HAP-1 (cell line): ENCODE data around the gene SP110.
"Not testable (repeated sequence)": the region's sequence is repeated elsewhere in the genome, so short reads cannot be mapped to it uniquely, and the experiment has no call there.

Experiments
- DNase-seq, 2 experiments: peaks; one replicate each; pipeline ENCODE4 v3.0.0-alpha.2; 2016 to 2020; ENCODE audit warnings: low spot score in 2 of 2
- H3K27me3 ChIP-seq: fragments of 250-450 bp; sonication (Bioruptor Pico); 2 replicates; pipeline ENCODE4 v1.5.1; 2020; ENCODE audit warnings: low read depth, mild to moderate bottlenecking, moderate library complexity
- H3K36me3 ChIP-seq: fragments of 250-450 bp; sonication (Bioruptor Pico); replicated peaks from 2 replicates; pipeline ENCODE4 v1.5.1; 2020; ENCODE audit warnings: mild to moderate bottlenecking
- H3K4me1 ChIP-seq: fragments of 250-450 bp; sonication (Bioruptor Pico); 2 replicates; pipeline ENCODE4 v1.5.1; 2020; ENCODE audit warnings: mild to moderate bottlenecking
- H3K4me3 ChIP-seq: fragments of 250-450 bp; sonication (Bioruptor Pico); 2 replicates; pipeline ENCODE4 v1.5.1; 2020; ENCODE audit warnings: mild to moderate bottlenecking, moderate library complexity
- H3K9me3 ChIP-seq: fragments of 250-450 bp; sonication (Bioruptor Pico); 2 replicates; pipeline ENCODE4 v1.5.1; 2020; ENCODE audit warnings: mild to moderate bottlenecking, moderate library complexity
- in situ Hi-C: fragments of 300-500 bp; cut with MboI; formaldehyde crosslinking; loops from 3 replicates; pipeline ENCODE4 v1.14.3; 2020; ENCODE audit warnings: low sequenced_read_pairs, inconsistent platforms, mixed read lengths

Gene SP110

DNA sequence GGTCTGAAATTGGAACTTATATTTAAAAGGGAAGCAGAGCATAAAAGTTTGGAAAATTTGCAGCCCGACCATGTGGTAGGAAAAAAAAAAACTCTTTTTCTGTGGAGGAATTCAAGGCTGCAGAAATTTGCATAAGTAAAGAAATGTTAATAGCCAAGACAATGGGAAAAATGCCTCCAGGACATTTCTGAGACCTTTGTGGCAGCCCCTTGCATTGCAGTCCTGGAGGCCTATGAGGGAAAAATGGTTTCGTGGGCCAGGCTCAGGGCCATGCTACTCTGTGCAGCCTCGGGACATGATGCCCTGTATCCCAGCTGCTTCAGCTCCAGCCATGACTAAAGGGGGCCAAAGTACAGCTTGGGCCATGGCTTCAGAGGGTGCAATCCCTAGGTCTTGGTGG is 79.1 kb downstream of the SP110 start:
- Histone ChIP-seq H3K9me3 (no peaks in the 10 kb centered on the region; the same call in 1 of the 2 replicates), H3K4me1 (0 out of 2 replicates have a peak, but pooled peaks cover 2% of the 10 kb centered on the region), H3K36me3 (no peaks in the 10 kb centered on the region), H3K27me3 (no peaks in the 10 kb centered on the region), H3K4me3 (no peak overlapping the region)
- in situ Hi-C loops = no loop called here
- peak; percentile 45 to 56 for DNase-seq

DNA sequence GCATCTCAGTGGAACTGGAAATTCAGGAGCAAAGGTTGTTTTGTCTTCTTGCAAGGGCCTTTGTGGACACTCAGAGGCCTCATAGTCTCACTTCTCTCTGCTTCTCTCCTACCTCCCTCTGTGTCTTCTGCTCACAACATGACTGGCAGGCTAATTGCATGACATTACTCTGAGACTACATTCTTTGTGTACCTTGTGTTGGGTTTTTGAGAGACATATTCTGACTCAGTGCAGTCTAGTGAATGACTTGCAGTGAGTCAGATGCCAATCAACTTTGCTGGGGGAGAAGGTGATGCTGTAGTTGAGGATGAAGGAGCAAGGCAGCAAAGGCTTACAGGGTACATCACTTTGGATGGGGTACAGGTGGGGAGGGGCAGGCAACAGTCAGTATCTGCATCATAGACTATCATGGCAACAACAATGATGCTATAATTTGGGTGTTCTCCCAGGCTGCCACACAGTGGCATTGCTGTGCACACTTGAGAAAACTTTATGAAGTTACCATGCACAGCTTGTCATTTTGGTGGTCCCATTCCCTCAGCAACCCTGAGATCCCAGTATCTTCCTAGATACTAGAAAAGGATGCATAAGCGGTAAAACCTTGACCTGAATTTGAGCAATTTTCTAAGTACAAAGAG is 81.8 kb downstream of the SP110 start:
- Histone ChIP-seq H3K4me1 (0 out of 2 replicates have a peak, but pooled peaks cover 2% of the 10 kb centered on the region), H3K36me3 (no peaks in the 10 kb centered on the region), H3K4me3 (no peak overlapping the region), H3K9me3 (no peaks in the 10 kb centered on the region; the same call in none of the 2 replicates), H3K27me3 (no peaks in the 10 kb centered on the region)
- in situ Hi-C loops = no loop called here
- DNase-seq = no peak

DNA sequence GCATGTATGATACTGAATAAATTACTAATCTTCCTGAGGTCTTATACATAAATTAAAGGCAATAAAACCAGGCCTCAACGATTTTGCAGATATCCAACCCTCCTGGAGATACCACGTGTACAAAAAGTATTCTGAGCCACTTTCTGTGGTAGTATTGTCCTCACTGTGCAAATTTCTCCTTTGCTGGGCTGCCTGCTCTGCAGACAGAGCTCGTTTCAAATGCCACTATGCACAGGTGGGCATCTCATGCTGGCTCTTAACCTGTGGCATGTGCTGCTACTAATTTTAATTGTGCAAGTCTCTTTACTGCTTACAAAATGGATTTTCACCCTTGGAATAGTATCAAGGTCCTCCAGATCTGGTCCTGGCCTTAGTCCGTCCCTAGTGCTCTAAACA is 84.7 kb downstream of the SP110 start:
- in situ Hi-C loops = no loop called here
- no peak for DNase-seq
- Histone ChIP-seq H3K27me3 (no peaks in the 10 kb centered on the region), H3K4me3 (no peak overlapping the region), H3K9me3 (no peaks in the 10 kb centered on the region; the same call in 1 of the 2 replicates), H3K36me3 (no peaks in the 10 kb centered on the region), H3K4me1 (no peaks in the 10 kb centered on the region)

DNA sequence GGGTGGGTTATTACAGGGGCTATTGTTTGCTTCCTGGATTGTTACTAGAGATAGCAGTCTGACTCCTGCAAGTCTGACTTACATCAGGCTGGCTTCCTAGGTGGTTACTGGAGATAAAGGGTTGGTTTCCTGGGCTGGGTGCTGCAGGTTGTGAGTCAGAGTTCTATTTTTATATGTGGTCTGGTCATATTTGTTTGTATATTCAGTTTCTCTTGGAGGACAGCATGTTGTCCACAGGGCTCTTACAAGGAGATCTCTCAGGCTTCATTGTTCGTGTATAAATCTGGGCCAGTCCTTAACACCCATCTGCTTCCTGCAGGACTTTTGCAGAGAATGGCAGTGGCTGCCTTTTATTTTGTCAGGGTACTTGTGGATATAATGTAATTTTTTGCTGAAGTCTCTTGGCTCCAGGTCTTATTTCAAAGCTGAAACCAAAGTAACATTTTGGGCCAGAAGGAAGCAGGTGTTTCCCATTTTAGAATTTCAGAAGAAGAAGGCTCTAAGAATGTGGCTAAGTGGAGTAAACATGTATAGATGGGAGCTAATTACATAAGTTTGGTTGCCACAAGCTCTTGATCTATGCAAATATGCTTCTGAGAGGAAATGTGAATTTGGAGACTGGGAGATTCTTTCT is 85.2 kb downstream of the SP110 start:
- in situ Hi-C loops = no loop called here

GRCh38 chr2:230131366-230131765 is 88.4 kb downstream of the SP110 start:
- Histone ChIP-seq H3K4me3 (no peak overlapping the region), H3K27me3 (no peaks in the 10 kb centered on the region), H3K36me3 (no peaks in the 10 kb centered on the region), H3K9me3 (no peaks in the 10 kb centered on the region; the same call in 1 of the 2 replicates), H3K4me1 (no peaks in the 10 kb centered on the region)
- no peak for DNase-seq
- in situ Hi-C loops = no loop called here

More for the DNA sequence above, 85.2 kb downstream of the SP110 start:
- H3K27me3 ChIP-seq = no peaks in the 10 kb centered on the region
- H3K36me3 ChIP-seq = no peaks in the 10 kb centered on the region
- H3K9me3 ChIP-seq = no peaks in the 10 kb centered on the region; the same call in 1 of the 2 replicates
- H3K4me1 ChIP-seq = no peaks in the 10 kb centered on the region
- DNase-seq = no peak
- no peak overlapping the region for H3K4me3 ChIP-seq

- no peak overlapping the region for H3K4me3 ChIP-seq
- no peak for DNase-seq
Observed at GRCh38 chr2:230130668-230131364, 89.0 kb downstream of the SP110 start.

GRCh38 chr2:230129343-230129742 is 90.4 kb downstream of the SP110 start:
- H3K27me3 ChIP-seq = no peaks in the 10 kb centered on the region
- H3K36me3 ChIP-seq = no peaks in the 10 kb centered on the region
- in situ Hi-C loops = no loop called here
- no peaks in the 10 kb centered on the region for H3K4me1 ChIP-seq
- DNase-seq = no peak
- H3K9me3 ChIP-seq = no peaks in the 10 kb centered on the region; the same call in 1 of the 2 replicates
- no peak overlapping the region for H3K4me3 ChIP-seq

More at GRCh38 chr2:230130668-230131364, 89.0 kb downstream of the SP110 start:
- Histone ChIP-seq H3K9me3 (no peaks in the 10 kb centered on the region; the same call in 1 of the 2 replicates), H3K27me3 (no peaks in the 10 kb centered on the region), H3K36me3 (no peaks in the 10 kb centered on the region), H3K4me1 (no peaks in the 10 kb centered on the region)
- in situ Hi-C loops = no loop called here

DNA sequence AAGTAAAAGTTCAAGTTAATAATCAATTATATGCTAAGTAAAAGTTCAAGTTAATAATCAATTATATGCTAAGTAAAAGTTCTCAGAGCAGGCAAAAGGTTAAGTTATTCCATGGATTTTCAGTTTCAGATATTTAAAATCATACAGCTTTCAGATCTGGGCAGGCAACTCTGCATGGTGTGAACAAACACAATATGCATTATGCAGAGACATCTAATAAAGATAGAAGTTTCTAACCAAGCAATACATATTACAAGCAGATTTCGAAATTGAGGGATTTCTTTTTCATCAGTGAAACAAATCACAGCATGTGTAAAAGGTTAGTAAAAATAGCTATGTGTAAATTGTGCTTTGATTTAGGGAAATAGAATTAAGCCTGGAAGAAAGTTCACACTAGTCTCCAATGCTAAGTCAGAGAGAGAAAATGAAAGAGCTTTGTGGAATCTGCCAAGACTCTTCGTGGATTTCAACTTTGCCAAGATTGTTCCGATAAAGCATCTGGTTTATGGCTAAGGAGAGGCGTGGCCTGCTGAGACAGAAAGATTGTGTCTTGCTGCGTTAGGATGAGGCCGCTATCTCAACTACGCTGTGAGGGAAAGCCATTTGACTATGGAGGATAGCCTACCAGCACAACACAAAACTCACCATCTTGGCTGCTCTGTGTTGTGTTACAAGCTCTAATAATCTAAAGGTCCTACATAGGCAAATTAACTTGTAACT is 91.0 kb downstream of the SP110 start:
- Histone ChIP-seq H3K27me3 (no peaks in the 10 kb centered on the region), H3K4me3 (no peak overlapping the region), H3K4me1 (no peaks in the 10 kb centered on the region), H3K36me3 (no peaks in the 10 kb centered on the region), H3K9me3 (no peaks in the 10 kb centered on the region; the same call in 1 of the 2 replicates)
- DNase-seq = no peak
- in situ Hi-C loops = no loop called here

GRCh38 chr2:230127195-230127594 is 92.6 kb downstream of the SP110 start:
- in situ Hi-C loops = no loop called here
- DNase-seq = no peak
- no peaks in the 10 kb centered on the region for H3K27me3 ChIP-seq

GRCh38 chr2:230124757-230125431 is 94.9 kb downstream of the SP110 start:
- Histone ChIP-seq H3K4me3 (no peak overlapping the region), H3K36me3 (no peaks in the 10 kb centered on the region), H3K27me3 (no peaks in the 10 kb centered on the region), H3K4me1 (no peaks in the 10 kb centered on the region), H3K9me3 (no peaks in the 10 kb centered on the region)
- in situ Hi-C loops = no loop called here
- no peak for DNase-seq

More at GRCh38 chr2:230127195-230127594, 92.6 kb downstream of the SP110 start:
- no peaks in the 10 kb centered on the region for H3K36me3 ChIP-seq
- no peak overlapping the region for H3K4me3 ChIP-seq
- no peaks in the 10 kb centered on the region for H3K4me1 ChIP-seq
- no peaks in the 10 kb centered on the region for H3K9me3 ChIP-seq

- no peak overlapping the region for H3K4me3 ChIP-seq
- H3K36me3 ChIP-seq = no peaks in the 10 kb centered on the region
- no peaks in the 10 kb centered on the region for H3K9me3 ChIP-seq
- DNase-seq = no peak
- no peaks in the 10 kb centered on the region for H3K4me1 ChIP-seq
- in situ Hi-C loops = no loop called here
- H3K27me3 ChIP-seq = no peaks in the 10 kb centered on the region
Observed at GRCh38 chr2:230124235-230124634, 95.5 kb downstream of the SP110 start.

DNA sequence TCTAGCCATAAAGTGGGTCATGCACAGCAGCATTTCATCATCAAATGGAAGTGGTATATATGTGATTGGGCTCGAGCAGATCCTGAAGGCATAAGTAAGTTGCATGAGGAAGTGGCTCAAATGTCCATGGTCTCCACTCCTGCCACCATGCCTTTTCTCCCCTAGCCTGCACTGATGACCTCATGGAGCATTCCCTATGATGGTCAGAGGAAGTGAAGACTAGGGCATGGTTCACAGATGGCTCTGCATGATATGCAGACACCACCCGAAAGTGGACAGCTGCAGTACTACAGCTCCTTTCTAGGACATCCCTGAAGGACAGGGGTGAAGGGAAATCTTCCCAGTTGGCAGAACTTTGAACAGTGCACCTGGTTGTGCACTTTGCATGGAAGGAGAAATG is 99.4 kb downstream of the SP110 start:
- in situ Hi-C loops, H3K36me3 ChIP-seq, H3K4me3 ChIP-seq, H3K9me3 ChIP-seq, DNase-seq, H3K27me3 ChIP-seq, H3K4me1 ChIP-seq: not testable (repeated sequence)

DNA sequence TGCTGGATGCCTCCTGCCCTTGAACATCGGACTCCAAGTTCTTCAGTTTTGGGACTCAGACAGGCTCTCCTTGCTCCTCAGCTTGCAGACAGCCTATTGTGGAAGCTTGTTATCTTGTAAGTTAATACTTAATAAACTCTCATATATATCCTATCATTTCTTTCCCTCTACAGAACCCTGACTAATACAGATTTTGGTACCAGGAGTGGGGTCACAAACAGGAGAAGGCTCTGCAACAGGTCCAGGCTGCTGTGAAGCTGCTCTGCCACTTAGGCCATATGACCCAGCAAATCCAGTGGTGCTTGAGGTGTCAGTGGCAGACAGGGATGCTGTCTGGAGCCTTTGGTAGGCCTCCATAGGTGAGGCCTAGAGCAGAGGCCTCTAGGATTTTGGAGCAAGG is 100.0 kb downstream of the SP110 start:
- DNase-seq, H3K9me3 ChIP-seq, H3K4me3 ChIP-seq, H3K4me1 ChIP-seq, H3K36me3 ChIP-seq, H3K27me3 ChIP-seq, in situ Hi-C loops: not testable (repeated sequence)
